Neuron (in vitro differentiated cells): ENCODE measurements around the gene RNF6.
"Not testable (repeated sequence)": the region's sequence is repeated elsewhere in the genome, so short reads cannot be mapped to it uniquely, and the experiment has no call there.

Source experiments
- H2AFZ ChIP-seq: one replicate; pipeline ENCODE4 v1.6.1; 2013; ENCODE audit warnings: low read depth, mild to moderate bottlenecking, inconsistent platforms, low read length, moderate library complexity
- H3K27me3 ChIP-seq: one replicate; pipeline ENCODE4 v1.6.1; 2013; ENCODE audit warnings: low read length; ENCODE audit not compliant: insufficient read depth
- H3K36me3 ChIP-seq: one replicate; pipeline ENCODE4 v1.6.1; 2013; ENCODE audit warnings: low read length; ENCODE audit not compliant: insufficient read depth
- H3K4me1 ChIP-seq: one replicate; pipeline ENCODE4 v1.6.1; 2013; ENCODE audit warnings: low read length; ENCODE audit not compliant: insufficient read depth
- H3K4me3 ChIP-seq: 2 replicates; pipeline ENCODE4 v1.5.1; 2013; ENCODE audit warnings: mild to moderate bottlenecking, low read length, moderate library complexity
- H3K9me3 ChIP-seq: one replicate; pipeline ENCODE4 v1.6.1; 2013; ENCODE audit warnings: low read length

Gene RNF6

DNA sequence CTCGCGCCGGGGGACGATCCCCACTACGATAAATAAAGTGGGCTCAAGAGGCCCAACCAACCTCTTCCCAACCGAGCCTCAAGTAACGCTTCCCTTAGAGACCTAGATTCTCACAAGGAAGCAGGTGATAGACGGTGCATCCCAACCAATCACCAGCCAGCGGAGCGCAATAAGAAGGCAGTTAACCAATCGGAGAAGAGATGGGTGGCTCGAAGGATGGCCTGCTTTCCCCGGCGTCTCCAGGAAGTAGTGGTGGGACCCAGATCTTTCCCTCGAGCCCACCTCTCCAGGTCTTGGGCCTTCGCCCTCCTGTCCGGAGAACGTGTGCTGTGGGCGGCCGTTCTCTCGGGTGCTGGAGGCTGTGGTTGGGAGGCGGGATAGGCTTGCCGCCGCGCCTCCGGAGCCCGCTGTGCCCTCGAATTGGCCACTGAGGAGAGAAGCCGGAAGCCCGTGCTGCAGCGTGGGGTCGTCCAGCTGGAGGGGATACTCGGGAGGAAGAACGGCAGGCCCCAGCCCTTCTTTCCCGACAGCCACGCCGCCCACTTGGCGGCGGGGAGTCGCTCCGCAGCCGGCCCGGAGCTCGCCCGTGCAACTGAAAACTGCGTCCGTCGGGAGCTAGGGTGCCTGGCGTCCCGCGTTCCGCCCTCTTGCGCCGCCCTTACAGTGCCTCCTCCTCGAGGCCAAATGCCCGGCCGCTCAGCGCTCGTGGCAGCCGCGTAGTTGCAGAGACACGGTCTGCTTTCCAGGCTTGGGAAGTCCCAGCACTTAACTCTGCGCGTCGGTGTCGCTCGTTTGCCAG is at the start of gene RNF6:
RNF6 (minus strand) TSS at position 594 of the 799 bp plus-strand sequence. CDS start 2,665 bp downstream, outside the sequence.
- Histone ChIP-seq H2AFZ (peak within 1 kb of the TSS; percentile 84), H3K36me3 (peaks cover 29% of the 10 kb centered on the region), H3K9me3 (no peaks in the 10 kb centered on the region), H3K27me3 (no peaks in the 10 kb centered on the region), H3K4me1 (peaks cover 14% of the 10 kb centered on the region), H3K4me3 (peak within 1 kb of the TSS; percentile 76)

DNA sequence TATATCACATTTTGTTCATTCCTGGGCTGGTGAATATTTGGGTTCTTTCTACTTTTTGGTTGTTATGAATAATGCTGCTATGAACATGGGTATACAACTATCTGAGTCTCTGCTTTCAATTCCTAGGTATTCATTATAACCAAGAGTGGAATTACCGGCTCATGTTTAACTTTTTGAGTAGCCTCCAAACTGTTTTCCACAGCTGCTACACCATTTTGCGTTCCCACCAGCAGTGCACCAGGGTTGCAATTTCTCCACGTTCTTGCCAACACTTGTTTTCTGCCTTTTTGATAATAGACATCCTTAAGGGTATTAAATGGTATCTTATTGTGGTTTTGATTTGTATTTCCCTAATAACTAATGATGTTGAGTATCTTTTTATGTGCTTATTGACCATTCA is 48.6 kb upstream of the RNF6 start:
- no peaks in the 10 kb centered on the region for H3K4me1 ChIP-seq
- H3K27me3 ChIP-seq, result no peaks in the 10 kb centered on the region
- no peak overlapping the region for H3K4me3 ChIP-seq

GRCh38 chr13:26266311-26266710 is 44.2 kb upstream of the RNF6 start:
- Histone ChIP-seq H3K4me3 (no peak overlapping the region), H3K4me1 (no peaks in the 10 kb centered on the region), H3K27me3 (no peaks in the 10 kb centered on the region), H3K9me3 (no peaks in the 10 kb centered on the region), H3K36me3 (no peaks in the 10 kb centered on the region), H2AFZ (no peak overlapping the region)

More for the DNA sequence above, 48.6 kb upstream of the RNF6 start:
- Histone ChIP-seq H2AFZ (no peak overlapping the region), H3K36me3 (no peaks in the 10 kb centered on the region), H3K9me3 (no peaks in the 10 kb centered on the region)

DNA sequence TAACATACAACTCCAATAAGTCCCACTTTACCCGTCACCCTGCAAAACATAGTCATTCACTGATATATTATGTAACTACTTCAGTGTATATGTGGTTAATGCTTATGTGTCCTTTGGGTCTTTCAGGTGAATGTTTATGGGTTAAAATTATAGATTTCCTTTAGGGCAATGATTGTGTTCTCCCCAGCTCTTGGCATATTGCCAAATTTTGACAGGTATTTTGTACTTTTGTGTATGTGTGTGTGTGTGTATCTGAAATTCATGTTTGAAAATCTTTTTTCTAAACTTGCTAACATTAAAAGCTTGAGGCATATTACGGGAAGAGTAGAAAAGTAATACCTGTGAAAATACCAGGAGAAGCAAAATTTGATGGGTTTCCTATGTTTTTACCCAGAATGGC is 40.0 kb upstream of the RNF6 start:
- H3K36me3 ChIP-seq, result no peaks in the 10 kb centered on the region
- peaks cover 9% of the 10 kb centered on the region for H3K4me1 ChIP-seq
- H3K4me3 ChIP-seq, result no peak overlapping the region
- H3K9me3 ChIP-seq, result no peaks in the 10 kb centered on the region
- no peaks in the 10 kb centered on the region for H3K27me3 ChIP-seq
- H2AFZ ChIP-seq, result no peak overlapping the region

DNA sequence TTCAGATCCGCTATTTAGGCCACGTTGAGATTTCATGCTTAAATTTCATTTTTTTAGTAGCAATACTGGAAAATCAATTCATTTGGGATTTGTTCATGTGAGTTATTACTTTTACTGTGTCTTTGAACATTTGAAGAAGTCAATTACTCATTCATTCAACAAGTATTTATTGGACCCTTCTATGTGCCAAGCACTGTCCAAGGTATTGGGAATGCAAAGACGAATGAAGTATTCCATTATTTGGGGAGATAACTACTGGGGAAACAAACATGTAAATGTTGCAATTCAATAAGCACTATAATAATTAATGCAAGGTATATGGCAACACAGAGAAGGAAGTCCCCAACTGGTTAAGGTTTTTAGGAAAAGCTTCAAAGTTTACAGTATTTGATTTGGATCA is 37.5 kb upstream of the RNF6 start:
- Histone ChIP-seq H3K4me1 (peaks cover 23% of the 10 kb centered on the region), H3K27me3 (no peaks in the 10 kb centered on the region), H2AFZ (no peak overlapping the region), H3K36me3 (no peaks in the 10 kb centered on the region), H3K9me3 (no peaks in the 10 kb centered on the region), H3K4me3 (no peak overlapping the region)

DNA sequence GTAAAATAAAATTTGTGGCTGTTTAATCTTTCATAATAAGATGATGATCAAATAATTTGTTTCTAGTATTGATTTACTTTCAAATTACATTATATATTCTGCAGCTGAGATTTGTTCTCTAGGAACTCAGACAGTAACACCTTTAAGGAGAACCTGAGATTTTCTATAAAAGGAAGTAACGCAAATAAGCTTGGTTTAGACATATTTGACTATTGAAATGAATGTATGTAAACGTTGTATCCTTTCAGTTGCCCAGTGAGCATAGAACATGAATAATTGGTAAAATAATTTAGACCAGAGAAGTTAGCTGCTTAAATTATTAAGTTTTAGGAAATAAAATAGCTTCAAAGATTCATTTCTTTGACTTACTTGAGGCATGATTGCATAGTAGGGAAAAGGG is 34.9 kb upstream of the RNF6 start:
- H3K4me3 ChIP-seq, result peak overlapping the region; percentile 89
- no peak overlapping the region for H2AFZ ChIP-seq
- peaks cover 26% of the 10 kb centered on the region for H3K4me1 ChIP-seq
- H3K36me3 ChIP-seq, result no peaks in the 10 kb centered on the region
- no peaks in the 10 kb centered on the region for H3K9me3 ChIP-seq
- H3K27me3 ChIP-seq, result no peaks in the 10 kb centered on the region

GRCh38 chr13:26255691-26256277 is 33.7 kb upstream of the RNF6 start:
- Histone ChIP-seq H3K4me3 (peak overlapping the region; percentile 89), H2AFZ (peak overlapping the region; percentile 11), H3K27me3 (peaks cover 2% of the 10 kb centered on the region), H3K4me1 (peaks cover 26% of the 10 kb centered on the region), H3K36me3 (no peaks in the 10 kb centered on the region), H3K9me3 (no peaks in the 10 kb centered on the region)

GRCh38 chr13:26255115-26255514 is 33.0 kb upstream of the RNF6 start:
- H3K4me3 ChIP-seq, result peak overlapping the region; percentile 89

DNA sequence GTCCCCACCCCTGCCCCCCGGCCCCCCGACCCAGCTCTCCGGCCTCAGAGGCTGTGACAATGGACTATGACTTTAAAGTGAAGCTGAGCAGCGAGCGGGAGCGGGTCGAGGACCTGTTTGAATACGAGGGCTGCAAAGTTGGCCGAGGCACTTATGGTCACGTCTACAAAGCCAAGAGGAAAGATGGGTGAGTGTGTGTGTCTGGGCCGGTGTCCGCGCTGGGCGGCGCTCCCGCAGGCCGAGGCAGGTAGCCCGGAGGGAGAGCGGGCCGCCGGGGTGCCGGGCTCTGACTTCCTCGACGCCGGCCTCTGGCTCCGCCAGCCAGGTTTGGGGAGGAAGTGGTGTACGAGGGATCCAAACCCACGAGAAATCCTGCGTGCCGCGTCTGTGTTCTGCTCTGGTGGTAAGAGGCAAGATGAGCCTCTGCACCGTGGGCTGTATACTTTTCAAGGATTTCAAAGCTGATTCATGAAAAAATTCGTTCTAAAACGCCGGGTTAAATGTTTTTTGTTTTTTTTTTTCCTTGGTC is 32.5 kb upstream of the RNF6 start:
- Histone ChIP-seq H3K4me1 (peaks cover 26% of the 10 kb centered on the region), H2AFZ (peak overlapping the region; percentile 11), H3K27me3 (peaks cover 8% of the 10 kb centered on the region)

More at GRCh38 chr13:26255115-26255514, 33.0 kb upstream of the RNF6 start:
- Histone ChIP-seq H3K27me3 (peaks cover 6% of the 10 kb centered on the region), H3K4me1 (peaks cover 26% of the 10 kb centered on the region), H3K36me3 (no peaks in the 10 kb centered on the region), H2AFZ (peak overlapping the region; percentile 11), H3K9me3 (no peaks in the 10 kb centered on the region)

DNA sequence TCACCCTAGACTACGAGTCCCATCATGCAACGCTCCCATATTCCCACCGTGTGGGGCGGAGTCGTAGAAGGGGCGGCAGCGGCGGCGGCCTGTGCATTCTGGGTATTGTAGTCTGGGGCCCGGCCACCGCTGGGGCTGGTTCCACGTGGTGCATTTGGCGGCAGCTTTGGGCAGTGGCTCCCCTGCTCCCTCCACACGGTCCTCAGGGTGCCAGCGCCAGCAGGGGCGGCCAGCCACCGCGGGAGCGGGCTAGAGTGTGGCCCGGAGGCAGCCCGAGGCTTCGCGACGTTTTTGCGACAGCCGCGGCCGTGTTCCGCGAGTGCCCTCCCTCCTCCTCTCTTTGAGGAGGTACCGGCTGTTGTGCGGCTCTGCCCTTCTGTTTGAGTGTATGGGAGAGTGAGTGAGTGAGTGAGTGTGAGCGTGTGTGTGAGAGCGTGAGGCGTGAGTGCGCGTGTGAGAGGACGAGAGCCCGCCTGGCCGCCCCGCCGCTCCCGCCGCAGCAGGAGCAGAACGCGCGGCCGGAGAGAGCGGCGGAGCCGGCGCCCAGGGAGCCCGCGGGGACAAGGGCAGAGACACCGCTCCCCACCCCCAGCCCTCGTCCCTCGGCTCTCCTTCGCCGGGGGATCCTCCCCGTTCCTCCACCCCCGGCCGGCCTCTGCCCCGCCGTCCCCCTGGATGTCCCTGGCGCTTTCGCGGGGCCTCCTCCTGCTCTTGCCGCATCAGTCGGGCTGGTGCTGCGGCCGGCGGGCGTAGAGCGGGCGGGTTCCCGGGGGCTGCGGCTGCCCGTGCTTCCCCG is 31.9 kb upstream of the RNF6 start, which contains the start of gene CDK8:
CDK8 (plus strand) TSS at position 343 of the 796 bp plus-strand sequence. CDS start 513 bp downstream, outside the sequence.
- peak within 1 kb of the TSS; percentile 89 for H3K4me3 ChIP-seq
- H3K27me3 ChIP-seq, result peaks cover 10% of the 10 kb centered on the region
- no peaks in the 10 kb centered on the region for H3K36me3 ChIP-seq
- H2AFZ ChIP-seq, result peak within 1 kb of the TSS; percentile 99
- peaks cover 26% of the 10 kb centered on the region for H3K4me1 ChIP-seq
- H3K9me3 ChIP-seq, result no peaks in the 10 kb centered on the region

More for the DNA sequence above, 32.5 kb upstream of the RNF6 start:
- no peaks in the 10 kb centered on the region for H3K9me3 ChIP-seq
- H3K36me3 ChIP-seq, result no peaks in the 10 kb centered on the region
- peak overlapping the region; percentile 89 for H3K4me3 ChIP-seq

DNA sequence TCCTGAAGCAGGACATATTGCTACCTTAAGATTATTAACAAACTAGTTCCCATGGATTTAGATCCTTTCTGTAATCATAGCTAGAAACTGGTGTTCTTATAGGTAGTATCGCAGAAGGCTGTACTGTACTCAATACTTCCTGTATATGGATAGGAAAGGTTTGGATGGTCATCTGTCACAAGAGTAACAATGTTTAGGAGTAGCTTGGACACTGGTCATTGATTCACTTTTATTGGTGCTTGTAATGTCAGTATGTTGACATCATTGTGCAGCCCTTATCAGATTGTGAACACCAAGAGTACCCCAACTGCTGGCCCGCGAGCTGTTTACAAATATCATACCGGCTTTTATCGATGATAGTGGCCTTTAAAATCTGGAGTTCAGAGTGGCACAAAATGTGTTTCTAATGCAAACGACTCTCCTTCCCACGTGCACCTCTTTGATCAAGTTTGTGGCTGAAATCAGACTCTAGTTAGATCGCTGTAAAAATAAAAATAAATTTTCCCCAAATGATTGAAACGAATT is 31.2 kb upstream of the RNF6 start:
- peaks cover 16% of the 10 kb centered on the region for H3K27me3 ChIP-seq
- H3K9me3 ChIP-seq, result no peaks in the 10 kb centered on the region
- peak overlapping the region; percentile 99 for H2AFZ ChIP-seq
- no peaks in the 10 kb centered on the region for H3K36me3 ChIP-seq
- H3K4me1 ChIP-seq, result peaks cover 26% of the 10 kb centered on the region
- peak overlapping the region; percentile 89 for H3K4me3 ChIP-seq

- not testable (repeated sequence) for H3K9me3 ChIP-seq, H2AFZ ChIP-seq, H3K4me3 ChIP-seq, H3K36me3 ChIP-seq
- Histone ChIP-seq H3K27me3 (peaks cover 24% of the 10 kb centered on the region), H3K4me1 (peaks cover 16% of the 10 kb centered on the region)
Measured at GRCh38 chr13:26252006-26252405, 29.9 kb upstream of the RNF6 start.
